Measurements from ENCODE around the gene FOXP4.

- TF ChIP-seq CTCF (IDR thresholded peaks at IDR 0.05; ENCODE audit: insufficient read depth, low read depth, low read length), result no peak
- no peak for TF ChIP-seq EZH2 (IDR thresholded peaks at IDR 0.05; ENCODE audit: insufficient read depth, low read length)
These were observed 26.9 kb upstream of the FOXP4 start for GRCh38 chr6:41519305-41519744.

Data from astrocyte (in vitro differentiated cells and primary cell).